Activated CD4-positive, alpha-beta T cell treated with anti-CD3 and anti-CD28 coated beads, Interleukin-10, Interleukin-2, amounts not matched to agents 100 ng/mL and 50 ng/mL, durations not matched to agents 16 hours and 8 hours (primary cell): ENCODE results near the gene BCR.
"Not testable (repeated sequence)": the region's sequence is repeated elsewhere in the genome, so short reads cannot be mapped to it uniquely, and the experiment has no call there.

ENCODE experiments used
- DNase-seq: peaks from one replicate; pipeline ENCODE4 v3.0.0-alpha.2; 2020

BCR gene

GRCh38 chr22:23291806-23292452, 111.6 kb downstream of the BCR start:
- DNase-seq = no peak

GRCh38 chr22:23292453-23293350, 112.4 kb downstream of the BCR start:
- no peak for DNase-seq

- no peak for DNase-seq
Measured at GRCh38 chr22:23293720-23294119, 113.4 kb downstream of the BCR start.

GRCh38 chr22:23294221-23294620, 113.9 kb downstream of the BCR start:
- DNase-seq = no peak

- DNase-seq = no peak
Measured at GRCh38 chr22:23300476-23300875, 120.2 kb downstream of the BCR start.

GRCh38 chr22:23301591-23301990, 121.3 kb downstream of the BCR start:
- no peak for DNase-seq

- no peak for DNase-seq
Measured at GRCh38 chr22:23302171-23303002, 122.1 kb downstream of the BCR start.

- DNase-seq = no peak
Measured at GRCh38 chr22:23305321-23305910, 125.1 kb downstream of the BCR start.

- DNase-seq = no peak
Measured at GRCh38 chr22:23305922-23306374, 125.6 kb downstream of the BCR start.

GRCh38 chr22:23306438-23306921, 126.2 kb downstream of the BCR start:
- no peak for DNase-seq

GRCh38 chr22:23306926-23307325, 126.6 kb downstream of the BCR start:
- DNase-seq = no peak

GRCh38 chr22:23307511-23307910, 127.2 kb downstream of the BCR start:
- not testable (repeated sequence) for DNase-seq

GRCh38 chr22:23309261-23309660, 129.0 kb downstream of the BCR start:
- not testable (repeated sequence) for DNase-seq

GRCh38 chr22:23310443-23311097, 130.3 kb downstream of the BCR start:
- not testable (repeated sequence) for DNase-seq

GRCh38 chr22:23311635-23312420, 131.5 kb downstream of the BCR start:
- not testable (repeated sequence) for DNase-seq

- no peak for DNase-seq
Measured at GRCh38 chr22:23313791-23314567, 133.7 kb downstream of the BCR start.

GRCh38 chr22:23315341-23315917, 135.1 kb downstream of the BCR start:
- DNase-seq = peak; percentile 67

- DNase-seq = not testable (repeated sequence)
Measured at GRCh38 chr22:23316596-23316995, 136.3 kb downstream of the BCR start.

- DNase-seq = not testable (repeated sequence)
Measured at GRCh38 chr22:23318316-23318715, 138.0 kb downstream of the BCR start.
